Progenitor cell of endocrine pancreas (in vitro differentiated cells): Measurements from ENCODE around the gene POLK. TPM values are rescaled to one million over a fixed set of nuclear protein-coding genes. Genes with fewer than 3 reads are reported as not detected.
"Not testable (repeated sequence)": the region's sequence is repeated elsewhere in the genome, so short reads cannot be mapped to it uniquely, and the experiment has no call there.

Experiments
- DNase-seq: peaks from one replicate; pipeline ENCODE4 v3.0.0; 2021; ENCODE audit warnings: low spot score; ENCODE audit not compliant: unreplicated experiment
- H3K27ac Mint-ChIP-seq: 2 replicates; pipeline ENCODE4 v1.8.0; 2021; ENCODE audit warnings: mild to moderate bottlenecking, moderate library complexity, mixed read lengths
- H3K27me3 Mint-ChIP-seq: 2 replicates; pipeline ENCODE4 v1.8.0; 2021; ENCODE audit warnings: mixed read lengths
- H3K36me3 Mint-ChIP-seq: 2 replicates; pipeline ENCODE4 v1.8.0; 2022; ENCODE audit warnings: mixed read lengths; ENCODE audit not compliant: insufficient read depth
- H3K4me1 Mint-ChIP-seq: 2 replicates; pipeline ENCODE4 v1.8.0; 2021; ENCODE audit warnings: low read depth, mixed read lengths
- H3K4me3 Mint-ChIP-seq: 2 replicates; pipeline ENCODE4 v1.8.0; 2021; ENCODE audit warnings: low read depth, mild to moderate bottlenecking, moderate library complexity, mixed read lengths
- H3K9me3 Mint-ChIP-seq: 2 replicates; pipeline ENCODE4 v1.8.0; 2021; ENCODE audit warnings: low read depth, mixed read lengths
- total RNA-seq: library from RNA; stranded (reverse); gene quantifications from 2 replicates; pipeline ENCODE4 v1.2.1, GENCODE V29; 2021
- TF ChIP-seq, protein P1 (sequence below): fragments of 200-600 bp; sonication (generic); IDR thresholded peaks from one replicate; pipeline ENCODE4 v1.5.0; 2021; ENCODE audit warnings: antibody characterized with exemption, mild to moderate bottlenecking; ENCODE audit not compliant: unreplicated experiment

The POLK gene
- total RNA-seq, 1 donor from 2014 or later, result 20.2 TPM

DNA sequence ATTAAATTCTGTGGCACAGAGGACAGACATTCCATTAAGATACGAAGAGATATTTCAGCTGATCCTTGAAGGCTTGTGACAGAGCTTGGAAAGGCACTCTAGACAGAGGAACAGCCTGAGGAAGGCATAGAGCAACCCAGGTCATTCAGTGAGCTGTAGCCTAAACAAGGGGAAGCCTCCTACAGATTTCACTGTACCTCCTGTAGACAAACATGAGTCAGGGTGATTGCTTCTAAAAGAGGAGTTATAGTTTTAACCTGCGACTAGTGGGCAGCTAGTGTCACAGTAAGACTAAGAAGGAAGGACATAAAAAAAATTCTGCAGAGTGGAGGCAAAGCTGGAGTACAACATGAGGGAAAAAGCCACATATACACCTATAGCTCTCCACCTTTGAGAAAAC lies 56.0 kb downstream of the POLK start:
- Mint-ChIP-seq H3K27me3 (no peaks in the 10 kb centered on the region), H3K4me1 (peaks cover 3% of the 10 kb centered on the region), H3K27ac (no peak overlapping the region), H3K4me3 (no peak overlapping the region), H3K9me3 (peaks cover 12% of the 10 kb centered on the region), H3K36me3 (peaks cover 19% of the 10 kb centered on the region)
- TF ChIP-seq, protein P1, sequence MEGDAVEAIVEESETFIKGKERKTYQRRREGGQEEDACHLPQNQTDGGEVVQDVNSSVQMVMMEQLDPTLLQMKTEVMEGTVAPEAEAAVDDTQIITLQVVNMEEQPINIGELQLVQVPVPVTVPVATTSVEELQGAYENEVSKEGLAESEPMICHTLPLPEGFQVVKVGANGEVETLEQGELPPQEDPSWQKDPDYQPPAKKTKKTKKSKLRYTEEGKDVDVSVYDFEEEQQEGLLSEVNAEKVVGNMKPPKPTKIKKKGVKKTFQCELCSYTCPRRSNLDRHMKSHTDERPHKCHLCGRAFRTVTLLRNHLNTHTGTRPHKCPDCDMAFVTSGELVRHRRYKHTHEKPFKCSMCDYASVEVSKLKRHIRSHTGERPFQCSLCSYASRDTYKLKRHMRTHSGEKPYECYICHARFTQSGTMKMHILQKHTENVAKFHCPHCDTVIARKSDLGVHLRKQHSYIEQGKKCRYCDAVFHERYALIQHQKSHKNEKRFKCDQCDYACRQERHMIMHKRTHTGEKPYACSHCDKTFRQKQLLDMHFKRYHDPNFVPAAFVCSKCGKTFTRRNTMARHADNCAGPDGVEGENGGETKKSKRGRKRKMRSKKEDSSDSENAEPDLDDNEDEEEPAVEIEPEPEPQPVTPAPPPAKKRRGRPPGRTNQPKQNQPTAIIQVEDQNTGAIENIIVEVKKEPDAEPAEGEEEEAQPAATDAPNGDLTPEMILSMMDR, result no peak
- no peak for DNase-seq

DNA sequence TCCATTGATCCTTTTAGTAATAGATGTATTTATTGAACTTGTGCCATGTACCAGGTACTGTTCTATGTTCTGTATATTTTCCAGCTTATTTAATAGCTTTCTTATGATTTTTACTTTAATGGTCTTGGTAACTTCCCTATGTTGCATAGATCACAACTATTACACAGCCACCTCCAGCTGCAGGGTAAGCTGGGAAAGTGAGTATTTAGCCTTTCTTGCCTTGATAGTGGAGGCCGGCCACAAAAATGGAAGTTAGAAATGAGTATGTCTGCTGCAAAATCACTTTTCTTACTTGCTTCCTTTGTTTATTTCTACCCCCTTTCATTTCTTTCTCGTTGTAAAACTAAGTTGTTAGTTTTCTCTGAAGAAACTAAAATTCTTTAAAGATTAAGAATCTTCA lies 56.5 kb downstream of the POLK start:
- TF ChIP-seq, protein P1, result no peak
- Mint-ChIP-seq H3K4me3 (no peak overlapping the region), H3K4me1 (peaks cover 3% of the 10 kb centered on the region), H3K27me3 (no peaks in the 10 kb centered on the region), H3K9me3 (peaks cover 8% of the 10 kb centered on the region), H3K36me3 (peaks cover 19% of the 10 kb centered on the region), H3K27ac (no peak overlapping the region)
- no peak for DNase-seq

- TF ChIP-seq, protein P1, result no peak
- no peaks in the 10 kb centered on the region for H3K9me3 Mint-ChIP-seq
Measured at GRCh38 chr5:75571547-75571946, 59.9 kb downstream of the POLK start.

DNA sequence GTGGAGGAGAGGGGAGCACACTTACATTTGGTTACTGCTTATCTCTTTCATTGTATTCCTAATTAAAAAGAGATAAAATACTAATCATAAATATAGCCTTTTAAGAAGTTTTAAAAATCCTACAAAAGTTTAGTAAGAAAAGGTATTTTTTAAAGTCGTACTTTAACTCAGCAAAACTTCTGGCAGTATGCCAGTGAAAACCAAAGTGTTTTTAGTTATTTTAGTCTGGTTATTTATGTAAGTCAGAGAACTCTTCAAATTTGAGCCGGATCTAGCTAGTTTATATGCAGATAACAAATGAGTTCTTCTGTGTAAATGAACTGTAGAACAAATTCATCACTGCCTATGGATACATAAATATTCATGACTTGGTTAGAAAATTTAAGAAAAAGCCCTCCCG lies 63.1 kb downstream of the POLK start:
- H3K4me1 Mint-ChIP-seq, result peaks cover 4% of the 10 kb centered on the region
- H3K27ac Mint-ChIP-seq, result no peak overlapping the region
- H3K27me3 Mint-ChIP-seq, result no peaks in the 10 kb centered on the region
- H3K9me3 Mint-ChIP-seq, result no peaks in the 10 kb centered on the region
- no peak overlapping the region for H3K4me3 Mint-ChIP-seq
- peaks cover 7% of the 10 kb centered on the region for H3K36me3 Mint-ChIP-seq
- DNase-seq, result no peak
- TF ChIP-seq, protein P1, result no peak

More at GRCh38 chr5:75571547-75571946, 59.9 kb downstream of the POLK start:
- H3K27me3 Mint-ChIP-seq, result no peaks in the 10 kb centered on the region
- H3K4me1 Mint-ChIP-seq, result peaks cover 7% of the 10 kb centered on the region
- peaks cover 10% of the 10 kb centered on the region for H3K36me3 Mint-ChIP-seq
- DNase-seq, result no peak
- no peak overlapping the region for H3K4me3 Mint-ChIP-seq
- H3K27ac Mint-ChIP-seq, result no peak overlapping the region

GRCh38 chr5:75578280-75578679 lies 66.6 kb downstream of the POLK start:
- H3K27me3 Mint-ChIP-seq, H3K27ac Mint-ChIP-seq, H3K4me3 Mint-ChIP-seq, H3K36me3 Mint-ChIP-seq, H3K9me3 Mint-ChIP-seq, H3K4me1 Mint-ChIP-seq, DNase-seq: not testable (repeated sequence)

- no peak for DNase-seq
- no peaks in the 10 kb centered on the region for H3K27me3 Mint-ChIP-seq
- H3K36me3 Mint-ChIP-seq, result peaks cover 9% of the 10 kb centered on the region
- no peak overlapping the region for H3K4me3 Mint-ChIP-seq
- no peaks in the 10 kb centered on the region for H3K4me1 Mint-ChIP-seq
- no peaks in the 10 kb centered on the region for H3K9me3 Mint-ChIP-seq
- H3K27ac Mint-ChIP-seq, result no peak overlapping the region
- TF ChIP-seq, protein P1, result peak; percentile 29
Measured at GRCh38 chr5:75584641-75585040, 73.0 kb downstream of the POLK start.
